HepG2 (cell line): Measurements from ENCODE around the gene FOLR3. TPM values are rescaled to one million over a fixed set of nuclear protein-coding genes. Genes with fewer than 3 reads are reported as not detected.

Experiments
- ATAC-seq: fragments of 200-7000 bp; cut with Tn5 transposase; 3 replicates; pipeline ENCODE4 v1.9.1; 2020; ENCODE audit warnings: mild to moderate bottlenecking, moderate library complexity
- BruUV-seq: library from RNA; stranded (reverse); fragments of 400-500 nt; replicated peaks from 2 replicates; lab custom pipeline; 2021; lab: Mats Ljungman, UMichigan
- CTCF ChIA-PET: fragments of 300-600 bp; formaldehyde crosslinking; extraction: SDS; loops from one replicate; lab custom pipeline; 2021; ENCODE audit warnings: low total read pairs, inconsistent platforms, low intra/inter-chr PET ratio; lab: Yijun Ruan, JAX
- POLR2A ChIA-PET: fragments of 350-600 bp; sonication (Branson Sonifier 250); formaldehyde crosslinking; loops from one replicate; lab custom pipeline; 2020; ENCODE audit warnings: antibody characterized with exemption, inconsistent platforms; lab: Yijun Ruan, JAX
- DNase-seq: peaks from one replicate; pipeline ENCODE4 v3.0.0-alpha.2; 2015; ENCODE audit warnings: low spot score
- FAIRE-seq: peaks from 3 replicates; lab custom pipeline; 2011; peaks lifted over from hg19 to GRCh38; lab: Jason Lieb, UNC
- H2AFZ ChIP-seq: one replicate; pipeline ENCODE4 v1.6.1; 2011; ENCODE audit warnings: low read length, inconsistent platforms
- H3K27ac ChIP-seq: fragments of 300-600 bp; 3 replicates; pipeline ENCODE4 v1.8.0; 2011; ENCODE audit warnings: mixed run types, mild to moderate bottlenecking, mixed read lengths, low read length, inconsistent platforms; ENCODE audit not compliant: insufficient read depth; ENCODE audit errors: extremely low read length
- H3K27me3 ChIP-seq, 2 experiments: fragments of 200-600 bp in 1 of 2; 2 replicates in 1 of 2; 3 replicates in 1 of 2; pipeline versions ENCODE4 v1.6.0 to v1.8.0; 2011; ENCODE audit warnings: low read length in 2 of 2, mild to moderate bottlenecking in 2 of 2, moderate library complexity in 2 of 2, inconsistent platforms in 1 of 2; ENCODE audit not compliant: insufficient read depth in 2 of 2, control insufficient read depth in 1 of 2
- H3K36me3 ChIP-seq, 2 experiments: fragments of 200-600 bp in 1 of 2; replicated peaks in 1 of 2; 2 replicates in 1 of 2; 3 replicates in 1 of 2; pipeline versions ENCODE4 v1.5.1 to v1.8.0; 2011; ENCODE audit warnings: low read length in 2 of 2, inconsistent platforms in 1 of 2; ENCODE audit not compliant: insufficient read depth in 2 of 2, control insufficient read depth in 1 of 2
- H3K4me1 ChIP-seq: 2 replicates; pipeline ENCODE4 v1.5.1; 2012; ENCODE audit warnings: low read length, inconsistent platforms; ENCODE audit not compliant: insufficient read depth
- H3K4me2 ChIP-seq: 2 replicates; pipeline ENCODE4 v1.6.0; 2011; ENCODE audit warnings: low read depth, low read length, inconsistent platforms
- H3K4me3 ChIP-seq, 3 experiments: fragments of 200-600 bp in 1 of 3; sonication (generic), shearing (Covaris generic) in 1 of 3; replicated peaks in 1 of 3; 2 replicates each; pipeline ENCODE4 v1.5.1; 2011 to 2016; ENCODE audit warnings: low read length in 3 of 3, inconsistent platforms in 2 of 3, low read depth in 2 of 3, mild to moderate bottlenecking in 2 of 3, control low read depth in 1 of 3, mixed read lengths in 1 of 3; ENCODE audit not compliant: insufficient read depth in 1 of 3
- H3K79me2 ChIP-seq: one replicate; pipeline ENCODE4 v1.6.1; 2011; ENCODE audit warnings: low read length, inconsistent platforms; ENCODE audit not compliant: insufficient read depth
- H3K9ac ChIP-seq: 2 replicates; pipeline ENCODE4 v1.6.0; 2011; ENCODE audit warnings: mild to moderate bottlenecking, low read depth, low read length, inconsistent platforms; ENCODE audit not compliant: insufficient read depth
- H3K9me3 ChIP-seq: 2 replicates; pipeline ENCODE4 v1.5.1; 2012; ENCODE audit warnings: mild to moderate bottlenecking, low read length
- H4K20me1 ChIP-seq: 2 replicates; pipeline ENCODE4 v1.6.0; 2011; ENCODE audit warnings: inconsistent platforms, mild to moderate bottlenecking, low read length, moderate library complexity; ENCODE audit not compliant: insufficient read depth
- CBX1 ChIP-seq: IDR thresholded peaks from one replicate; pipeline ENCODE4 v1.6.1; 2016; ENCODE audit warnings: antibody characterized with exemption, low read depth
- CENPX ChIP-seq: sonication (generic); formaldehyde crosslinking; IDR thresholded peaks from 2 replicates; pipeline ENCODE4 v1.9.0; 2021; ENCODE audit warnings: mild to moderate bottlenecking, missing genetic modification reagents, moderate library complexity
- JUN ChIP-seq: sonication (generic); formaldehyde crosslinking; IDR thresholded peaks from 2 replicates; pipeline ENCODE4 v1.4.0; 2020; ENCODE audit warnings: mild to moderate bottlenecking, missing genetic modification reagents
- POLR2AphosphoS2 ChIP-seq: IDR thresholded peaks from 2 replicates; pipeline ENCODE4 v1.6.1; 2011; ENCODE audit warnings: low read depth, low read length, improper control_type of control experiment
- RBM39 ChIP-seq: fragments of 200-400 bp; formaldehyde crosslinking; IDR thresholded peaks from one replicate; pipeline ENCODE4 v1.6.1; 2018; ENCODE audit warnings: antibody characterized with exemption, mild to moderate bottlenecking, low read depth, low read length; ENCODE audit not compliant: poor library complexity, severe bottlenecking
- SNAI1 ChIP-seq: sonication (generic); formaldehyde crosslinking; IDR thresholded peaks from 2 replicates; pipeline ENCODE4 v1.5.0; 2020; ENCODE audit warnings: mild to moderate bottlenecking, missing genetic modification reagents, borderline replicate concordance
- ZBTB8A ChIP-seq: sonication (generic); formaldehyde crosslinking; IDR thresholded peaks from 2 replicates; pipeline ENCODE4 v1.4.0; 2020; ENCODE audit warnings: mild to moderate bottlenecking, low read depth, missing genetic modification reagents, borderline replicate concordance
- ZNF75D ChIP-seq: sonication (generic); formaldehyde crosslinking; IDR thresholded peaks from 2 replicates; pipeline ENCODE4 v1.8.1; 2023; ENCODE audit warnings: missing genetic modification reagents, mild to moderate bottlenecking, borderline replicate concordance
- ZNF841 ChIP-seq: sonication (generic); formaldehyde crosslinking; IDR thresholded peaks from 2 replicates; pipeline ENCODE4 v1.8.1; 2023; ENCODE audit warnings: missing genetic modification reagents, borderline replicate concordance
- WGBS: methylation state at CpG from one replicate; pipeline ENCODE4 v1.1.6; 2017; ENCODE audit warnings: low lambda C conversion rate; 5-methylcytosine and 5-hydroxymethylcytosine counted together
- in situ Hi-C: cut with HindIII; loops from 2 replicates; pipeline ENCODE4 v1.10.0; 2017; ENCODE audit warnings: low pct_unique_long_range_greater_than_20kb; ENCODE audit not compliant: extremely low pct_ligation_motif_present
- intact Hi-C: fragments of 100-400 bp; cut with micrococcal nuclease; formaldehyde crosslinking; loops from one replicate; pipeline ENCODE4 v1.10.0; 2022; ENCODE audit not compliant: unreplicated experiment
- polyA plus RNA-seq, 8 experiments: library from polyadenylated mRNA; depleted of rRNA in 3 of 8; stranded (reverse) in 7 of 8; unstranded in 1 of 8; fragments of >200 nt; fragmentation: Illumina TruSeq in 4 of 8; extraction: Trizol in 4 of 8; gene quantifications; 2 replicates each; pipeline versions ENCODE4 v1.2.1 to v1.2.3, GENCODE V29; 2011 to 2016; ENCODE audit warnings: low read depth in 4 of 8, missing spikeins in 1 of 8, mixed read lengths in 1 of 8; ENCODE audit not compliant: insufficient read depth in 1 of 8
- total RNA-seq, 5 experiments: library from RNA; depleted of rRNA; stranded (reverse); fragments of >200 nt; fragmentation: Illumina TruSeq; extraction: Trizol; gene quantifications; 2 replicates each; pipeline ENCODE4 v1.2.3, GENCODE V29; 2016; ENCODE audit warnings: low read depth in 1 of 5
- TF ChIP-seq, protein P1 (sequence below): sonication (generic); formaldehyde crosslinking; IDR thresholded peaks from 2 replicates; pipeline ENCODE4 v1.5.1; 2020; ENCODE audit warnings: mild to moderate bottlenecking, missing genetic modification reagents, moderate library complexity

FOLR3 gene
- total and polyA plus RNA-seq, 2 of the 13 experiments (the other 11 are each of a cell fraction or from before 2014, with no cell fraction given) = not detected

DNA sequence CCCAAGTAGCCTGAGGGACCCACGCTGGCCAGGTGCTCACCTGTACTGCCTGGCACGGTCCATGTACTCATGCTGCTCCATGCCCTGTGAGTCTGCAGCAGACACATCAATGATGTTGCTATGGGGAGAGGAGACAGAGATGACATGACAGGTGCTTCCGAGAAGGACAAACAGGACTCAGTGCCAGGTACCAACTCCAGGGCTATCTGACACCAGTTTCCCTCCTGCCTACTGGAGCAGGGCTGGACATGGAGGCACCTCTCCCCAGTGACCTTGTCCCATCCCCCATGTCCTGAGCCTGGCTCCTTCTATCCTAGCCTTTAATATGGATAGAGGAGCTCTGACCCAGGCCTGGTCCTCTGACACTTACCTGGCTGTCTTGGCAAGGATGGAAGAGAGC, 36.8 kb upstream of the FOLR3 start:
- Histone ChIP-seq H3K27ac (no peak overlapping the region), H3K4me2 (no peak overlapping the region), H3K4me1 (peaks cover 33% of the 10 kb centered on the region), H3K9me3 (no peaks in the 10 kb centered on the region), H4K20me1 (no peaks in the 10 kb centered on the region), H3K79me2 (peaks cover 31% of the 10 kb centered on the region), H3K4me3 (no peak overlapping the region), H3K36me3 (peaks cover 17 to 45% of the 10 kb centered on the region in 2 experiments), H3K27me3 (no peaks in the 10 kb centered on the region; a peak in 1 of 5 replicates), H2AFZ (no peak overlapping the region), H3K9ac (no peak overlapping the region)
- no peak for ATAC-seq
- DNase-seq = no peak
- FAIRE-seq = no peak
- no peak for TF ChIP-seq JUN (CRISPR knock-in tag)
- TF ChIP-seq POLR2AphosphoS2 = no peak
- TF ChIP-seq CENPX (CRISPR knock-in tag) = no peak
- TF ChIP-seq ZBTB8A (CRISPR knock-in tag) = no peak
- TF ChIP-seq ZNF841 (CRISPR knock-in tag) = no peak
- no peak for TF ChIP-seq ZNF75D
- TF ChIP-seq CBX1 = no peak
- TF ChIP-seq SNAI1 (CRISPR knock-in tag) = no peak
- TF ChIP-seq, protein P1, sequence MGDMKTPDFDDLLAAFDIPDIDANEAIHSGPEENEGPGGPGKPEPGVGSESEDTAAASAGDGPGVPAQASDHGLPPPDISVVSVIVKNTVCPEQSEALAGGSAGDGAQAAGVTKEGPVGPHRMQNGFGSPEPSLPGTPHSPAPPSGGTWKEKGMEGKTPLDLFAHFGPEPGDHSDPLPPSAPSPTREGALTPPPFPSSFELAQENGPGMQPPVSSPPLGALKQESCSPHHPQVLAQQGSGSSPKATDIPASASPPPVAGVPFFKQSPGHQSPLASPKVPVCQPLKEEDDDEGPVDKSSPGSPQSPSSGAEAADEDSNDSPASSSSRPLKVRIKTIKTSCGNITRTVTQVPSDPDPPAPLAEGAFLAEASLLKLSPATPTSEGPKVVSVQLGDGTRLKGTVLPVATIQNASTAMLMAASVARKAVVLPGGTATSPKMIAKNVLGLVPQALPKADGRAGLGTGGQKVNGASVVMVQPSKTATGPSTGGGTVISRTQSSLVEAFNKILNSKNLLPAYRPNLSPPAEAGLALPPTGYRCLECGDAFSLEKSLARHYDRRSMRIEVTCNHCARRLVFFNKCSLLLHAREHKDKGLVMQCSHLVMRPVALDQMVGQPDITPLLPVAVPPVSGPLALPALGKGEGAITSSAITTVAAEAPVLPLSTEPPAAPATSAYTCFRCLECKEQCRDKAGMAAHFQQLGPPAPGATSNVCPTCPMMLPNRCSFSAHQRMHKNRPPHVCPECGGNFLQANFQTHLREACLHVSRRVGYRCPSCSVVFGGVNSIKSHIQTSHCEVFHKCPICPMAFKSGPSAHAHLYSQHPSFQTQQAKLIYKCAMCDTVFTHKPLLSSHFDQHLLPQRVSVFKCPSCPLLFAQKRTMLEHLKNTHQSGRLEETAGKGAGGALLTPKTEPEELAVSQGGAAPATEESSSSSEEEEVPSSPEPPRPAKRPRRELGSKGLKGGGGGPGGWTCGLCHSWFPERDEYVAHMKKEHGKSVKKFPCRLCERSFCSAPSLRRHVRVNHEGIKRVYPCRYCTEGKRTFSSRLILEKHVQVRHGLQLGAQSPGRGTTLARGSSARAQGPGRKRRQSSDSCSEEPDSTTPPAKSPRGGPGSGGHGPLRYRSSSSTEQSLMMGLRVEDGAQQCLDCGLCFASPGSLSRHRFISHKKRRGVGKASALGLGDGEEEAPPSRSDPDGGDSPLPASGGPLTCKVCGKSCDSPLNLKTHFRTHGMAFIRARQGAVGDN (CRISPR knock-in tag) = no peak
- no peak for TF ChIP-seq RBM39
- 100% methylated on average over 3 of the region's 3 CpGs for WGBS
- no TSS peak for BruUV-seq
- POLR2A ChIA-PET = interaction anchor here (0.8 to 1.1 kb wide), 2 partner anchors 8 to 90 kb away, joined by 3 to 5 read pairs; no protein-coding TSS in a partner anchor
- CTCF ChIA-PET = no interaction called here
- intact Hi-C loops (no loop called here), in situ Hi-C loops (no loop called here)
